DOHH2 (cell line): Measurements from ENCODE around the gene RAB6B.

Experiments used
- CTCF ChIP-seq: fragments of 200-600 bp; sonication (generic); IDR thresholded peaks from one replicate; pipeline ENCODE4 v1.5.1; 2014; ENCODE audit warnings: antibody characterized with exemption, mild to moderate bottlenecking, low read depth, low read length; ENCODE audit not compliant: poor library complexity, severe bottlenecking
- EZH2phosphoT487 ChIP-seq: fragments of 200-600 bp; sonication (generic); IDR thresholded peaks from 2 replicates; pipeline ENCODE4 v1.6.1; 2017; ENCODE audit warnings: borderline replicate concordance, mild to moderate bottlenecking, antibody characterized with exemption, low read length, moderate library complexity, mixed read lengths

GRCh38 chr3:133943031-133943535 lies 47.4 kb upstream of the RAB6B start:
- TF ChIP-seq EZH2phosphoT487 (no peak), CTCF (no peak)
